ENCODE results near the gene VAV2.
"Not testable (repeated sequence)": the region's sequence is repeated elsewhere in the genome, so short reads cannot be mapped to it uniquely, and the experiment has no call there.

VAV2 gene

DNA sequence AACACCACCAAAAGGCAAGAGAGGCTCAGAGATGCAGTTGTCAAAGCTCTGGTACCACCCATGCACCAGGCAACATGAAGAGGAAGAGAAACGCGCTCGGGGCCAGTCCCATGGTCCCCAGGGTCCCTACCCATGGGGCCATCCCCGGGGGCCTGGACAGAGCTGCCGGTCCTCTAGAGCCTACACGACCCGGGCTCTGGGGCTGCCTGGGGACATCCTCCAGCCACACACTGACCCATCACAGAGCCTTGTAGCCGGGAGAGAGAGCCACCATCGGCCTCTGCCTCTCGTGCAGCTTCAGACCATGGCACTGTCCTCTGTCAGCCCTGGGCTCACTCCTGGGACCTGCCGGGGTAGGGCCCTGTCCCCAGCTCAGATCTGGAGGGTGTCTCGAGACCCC is 23.7 kb downstream of the VAV2 start:
- no peak for DNase-seq

DNA sequence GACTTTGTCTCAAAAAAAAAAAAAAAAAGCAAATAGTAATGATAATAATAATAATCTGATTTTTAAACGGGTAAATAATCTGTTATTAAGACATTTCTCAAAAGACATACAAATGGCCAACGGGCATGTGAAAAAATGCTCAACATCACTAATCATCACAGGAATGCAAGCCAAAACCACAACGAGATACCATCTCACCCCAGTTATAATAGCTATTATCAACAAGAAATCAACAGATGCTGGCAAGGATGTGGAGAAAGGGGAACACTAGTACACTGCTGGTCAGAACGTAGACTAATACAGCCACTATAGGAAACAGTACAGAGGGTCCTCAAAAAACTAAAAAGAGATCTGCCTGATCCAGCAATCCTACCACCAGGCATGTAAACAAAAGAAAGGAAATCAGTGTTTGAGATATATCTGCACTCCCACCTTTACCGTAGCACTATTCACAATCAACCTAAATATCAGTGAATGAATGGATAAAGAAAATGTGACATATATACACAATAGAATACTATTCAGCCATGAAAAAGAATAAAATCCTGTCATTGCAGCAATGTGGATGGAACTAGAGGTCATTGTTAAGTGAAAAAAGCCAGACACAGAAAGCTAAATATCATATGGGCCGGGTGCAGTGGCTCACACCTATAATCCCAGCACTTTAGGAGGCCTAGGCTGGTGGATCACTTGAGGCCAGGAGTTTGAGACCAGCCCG is 24.9 kb downstream of the VAV2 start:
- no peak for DNase-seq

DNA sequence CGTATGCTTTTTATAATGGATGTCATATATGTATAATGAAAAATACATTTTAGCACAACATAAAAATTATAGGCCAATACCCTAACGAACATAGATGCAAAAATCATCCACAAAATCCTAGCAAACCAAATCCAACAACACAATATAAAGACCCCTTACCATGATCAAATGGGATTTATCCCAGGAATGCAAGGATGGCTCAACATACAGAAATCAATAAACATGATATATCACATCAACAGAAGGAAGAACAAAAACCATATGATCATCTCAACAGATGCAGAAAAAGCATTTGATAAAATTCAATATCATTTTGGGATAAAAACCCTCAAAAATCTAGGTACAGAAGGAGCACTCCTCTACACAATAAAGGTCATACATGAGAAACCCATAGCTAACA is 27.7 kb downstream of the VAV2 start:
- no peak for DNase-seq

- DNase-seq: no peak
Measured at GRCh38 chr9:133963166-133963565, 29.0 kb downstream of the VAV2 start.

DNA sequence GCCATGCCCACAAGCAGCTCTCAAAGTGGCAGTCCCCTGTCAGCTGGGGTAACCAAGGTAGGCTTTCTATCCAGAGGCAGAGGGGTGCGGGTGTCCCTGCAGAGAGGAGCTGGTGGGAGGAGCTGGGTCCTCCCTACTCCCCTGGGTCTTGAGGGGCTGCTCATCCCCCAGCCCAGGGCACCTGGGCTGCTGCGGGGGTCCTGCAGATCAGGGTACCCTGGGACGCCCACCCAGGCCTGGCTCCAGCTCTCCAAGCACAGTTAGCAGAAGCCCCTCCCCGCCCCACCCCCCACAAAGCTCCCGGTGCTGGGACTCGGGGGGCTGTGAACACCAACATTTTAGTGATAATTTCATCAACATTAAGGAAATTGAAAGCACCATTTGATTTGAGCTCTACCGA is 29.8 kb downstream of the VAV2 start:
- DNase-seq: no peak

DNA sequence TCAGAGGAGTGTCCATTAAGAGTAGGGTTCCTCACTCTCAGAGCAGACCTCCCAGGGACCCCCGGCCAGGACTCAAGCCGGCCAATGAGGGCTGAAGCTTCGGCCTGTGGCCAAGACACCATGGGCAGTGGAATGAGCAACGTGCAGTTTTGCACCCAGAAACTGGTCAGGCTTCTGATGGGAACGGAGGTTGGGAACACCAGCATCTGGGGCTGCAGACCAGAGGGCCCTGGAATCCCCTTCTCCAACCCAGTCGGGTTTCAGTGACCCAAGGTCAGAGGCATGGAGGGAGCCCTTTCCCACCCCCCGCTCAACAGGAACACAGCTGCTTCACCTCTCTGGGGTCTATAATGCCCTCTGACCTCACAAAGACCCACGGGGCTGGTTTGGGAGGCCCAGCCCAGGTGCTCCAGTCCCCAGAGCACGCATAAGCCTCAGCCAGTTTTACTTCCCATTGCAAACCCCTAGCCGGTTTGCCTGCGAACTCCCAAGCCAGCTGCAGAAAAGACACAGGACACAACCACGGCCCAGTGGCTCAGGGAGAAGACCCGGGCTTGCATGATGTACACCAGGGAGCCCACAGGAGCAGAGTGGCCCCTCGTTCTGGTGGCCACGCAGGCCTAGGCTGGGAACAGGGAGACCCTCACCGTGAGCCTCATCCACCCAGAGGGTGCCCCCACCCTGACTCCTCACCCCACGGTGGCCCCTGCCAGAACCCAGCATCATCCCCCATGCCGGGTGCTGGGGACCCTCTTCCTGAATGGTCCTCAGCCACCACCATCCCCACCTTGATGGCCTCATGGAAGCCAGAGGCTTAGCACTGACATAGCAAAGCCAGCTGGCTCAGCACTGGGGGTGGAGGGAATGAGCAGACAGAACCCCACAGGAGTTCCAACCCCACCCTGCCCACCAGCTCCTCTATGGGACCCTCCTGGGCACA is 30.6 kb downstream of the VAV2 start:
- no peak for DNase-seq

DNA sequence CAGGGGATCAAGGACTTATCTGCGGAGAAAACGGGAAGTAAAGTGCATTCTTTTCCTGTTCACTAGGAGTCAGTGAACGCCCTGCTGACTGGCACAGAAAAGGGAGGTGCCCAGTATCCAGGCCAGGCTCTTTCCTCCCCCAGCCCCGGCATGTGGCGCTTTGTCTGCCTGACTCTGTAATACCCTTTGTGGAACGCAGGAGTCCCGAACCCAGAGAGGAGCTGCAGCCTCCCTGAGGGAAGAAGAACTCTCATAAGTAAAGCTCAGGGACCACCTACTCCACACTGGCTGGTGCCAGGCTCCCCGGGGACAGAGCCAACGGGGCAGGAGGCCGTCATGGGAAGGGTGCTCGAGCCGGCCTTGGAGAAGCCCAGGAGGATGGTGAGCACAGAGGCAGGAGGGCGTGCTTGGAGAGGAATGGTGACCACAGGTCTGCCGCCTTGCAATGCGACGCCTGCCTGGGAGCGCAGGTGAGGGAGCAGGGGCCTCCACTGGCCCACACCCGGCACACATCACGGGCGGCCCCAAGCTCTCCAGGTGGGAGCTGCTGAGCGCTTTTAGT is 31.5 kb downstream of the VAV2 start:
- DNase-seq: no peak

DNA sequence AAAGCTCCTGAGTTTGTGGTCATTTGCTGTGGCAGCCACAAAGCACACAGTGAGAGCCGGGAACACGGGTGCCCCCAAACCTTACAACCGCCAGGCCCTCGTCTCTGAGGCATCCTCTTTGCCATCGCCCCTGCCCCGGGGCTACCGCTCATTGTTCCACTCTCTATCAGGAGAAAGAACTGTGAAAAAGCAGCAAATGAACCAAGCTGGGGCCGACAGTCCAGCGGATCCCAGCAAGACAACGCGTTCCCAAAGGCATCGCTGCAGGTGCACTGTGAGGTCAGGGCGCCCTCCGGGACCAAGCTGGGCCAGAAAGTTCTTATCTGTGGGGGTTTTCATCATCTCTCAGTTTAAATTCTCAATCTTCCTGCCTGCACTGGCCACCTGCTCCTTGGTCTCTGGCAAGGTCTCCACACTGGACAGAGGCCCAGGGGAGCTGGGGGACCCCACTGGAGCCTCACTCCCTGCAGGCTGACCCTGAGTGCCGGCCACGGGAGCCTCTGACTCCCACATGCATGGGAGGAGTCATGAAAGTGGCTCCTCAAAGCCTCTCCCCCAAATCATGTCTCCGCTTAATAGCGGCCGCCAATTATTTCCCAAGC is 32.1 kb downstream of the VAV2 start:
- no peak for DNase-seq

GRCh38 chr9:133959171-133959570 is 33.0 kb downstream of the VAV2 start:
- DNase-seq: no peak

DNA sequence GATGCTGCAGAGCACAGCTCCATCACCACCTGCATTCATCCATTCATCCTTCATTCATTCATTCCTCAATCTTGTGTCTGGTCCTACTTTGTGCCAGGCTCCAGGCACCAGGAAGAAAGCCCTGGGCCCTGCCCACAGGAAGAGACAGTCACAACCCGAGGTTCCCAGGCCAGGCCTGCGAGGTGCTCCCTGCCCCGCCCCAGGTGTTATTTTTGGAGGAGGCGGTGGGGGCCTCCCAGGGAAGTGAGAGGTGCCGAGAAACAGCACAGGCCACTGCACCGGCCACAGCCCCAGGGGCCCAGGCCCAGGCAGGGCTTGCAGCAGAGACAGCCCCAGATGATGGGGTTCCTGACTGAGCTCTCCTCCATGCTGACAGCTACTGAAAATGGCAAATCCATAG is 33.4 kb downstream of the VAV2 start:
- no peak for DNase-seq

DNA sequence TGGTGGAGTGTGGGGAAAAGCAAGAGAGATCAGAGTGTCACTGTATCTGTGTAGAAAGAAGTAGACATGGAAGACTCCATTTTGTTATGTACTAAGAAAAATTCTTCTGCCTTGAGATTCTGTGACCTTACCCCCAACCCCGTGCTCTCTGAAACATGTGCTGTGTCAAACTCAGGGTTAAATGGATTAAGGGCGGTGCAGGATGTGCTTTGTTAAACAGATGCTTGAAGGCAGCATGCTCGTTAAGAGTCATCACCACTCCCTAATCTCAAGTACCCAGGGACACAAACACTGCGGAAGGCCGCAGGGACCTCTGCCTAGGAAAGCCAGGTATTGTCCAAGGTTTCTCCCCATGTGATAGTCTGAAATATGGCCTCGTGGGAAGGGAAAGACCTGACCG is 34.4 kb downstream of the VAV2 start:
- DNase-seq: not testable (repeated sequence)

- no peak for DNase-seq
Measured at GRCh38 chr9:133957328-133957727, 34.8 kb downstream of the VAV2 start.

GRCh38 chr9:133956520-133957076 is 35.5 kb downstream of the VAV2 start:
- no peak for DNase-seq

DNA sequence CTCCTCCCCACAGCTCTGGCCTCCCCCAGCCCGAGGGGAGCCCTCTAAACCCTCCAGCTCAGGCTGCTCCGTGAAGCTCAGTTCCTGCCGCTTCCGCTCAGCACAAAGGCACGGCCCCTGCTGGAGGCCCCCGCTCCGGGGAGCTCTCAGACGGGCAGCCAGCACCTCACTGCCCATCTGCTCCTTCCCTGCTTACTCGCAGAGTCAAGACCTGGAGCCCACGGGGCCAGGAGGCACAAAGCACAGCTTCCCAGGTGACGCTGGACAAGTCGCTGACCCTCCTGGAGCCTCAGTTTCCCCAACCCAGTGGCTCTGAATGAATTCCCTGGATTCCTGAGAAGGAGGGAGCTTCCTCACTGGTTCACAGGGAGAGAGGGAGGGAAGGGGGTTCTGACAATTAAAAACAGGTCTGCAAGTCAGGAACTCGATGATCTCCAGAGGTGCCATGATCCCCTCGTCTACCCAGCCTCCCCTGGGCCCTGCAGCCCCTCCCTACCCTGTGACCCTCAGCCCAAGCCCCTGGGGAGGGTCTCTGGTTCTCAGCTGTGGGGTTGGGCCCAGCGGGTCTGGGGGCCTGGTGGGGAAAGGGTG is 36.2 kb downstream of the VAV2 start:
- peak; percentile 22 to 27 for DNase-seq

- DNase-seq: peak in 1 of 2 donors; percentile 20
Measured at GRCh38 chr9:133954862-133955529, 37.1 kb downstream of the VAV2 start.

DNA sequence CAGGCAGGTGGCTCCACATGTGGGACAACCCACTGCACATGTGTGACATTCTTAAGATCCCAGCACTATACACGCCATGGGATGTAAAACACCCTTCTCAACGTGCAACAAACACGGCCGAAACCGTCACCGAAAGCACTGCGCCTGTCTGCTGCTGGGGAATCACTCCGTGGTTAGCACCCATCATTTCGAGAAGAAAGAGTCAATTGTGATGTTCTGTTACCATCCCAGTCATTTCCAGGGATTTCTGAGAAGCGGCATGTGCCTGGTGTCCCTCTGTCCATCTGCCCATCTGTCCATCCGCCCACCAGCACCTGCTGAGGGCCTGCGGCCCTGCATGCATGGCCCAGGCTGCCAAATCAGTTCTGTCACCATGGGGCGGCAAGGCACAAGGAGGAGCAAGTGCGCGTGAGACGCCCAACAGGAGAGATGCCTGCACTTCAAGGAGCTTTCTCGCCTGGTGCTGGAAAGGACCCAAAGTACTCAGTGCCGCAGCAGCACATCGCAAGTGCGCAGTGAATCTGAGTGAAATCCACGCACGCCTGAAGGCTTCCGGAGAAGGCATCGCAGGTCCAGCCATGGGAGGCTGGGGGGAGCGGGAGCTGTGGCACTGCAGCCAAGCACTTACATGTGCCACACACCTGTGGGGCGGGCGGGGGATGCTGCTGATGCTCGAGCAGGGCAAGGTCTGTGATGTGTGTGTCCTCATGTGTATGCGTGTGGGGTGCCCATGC is 38.0 kb downstream of the VAV2 start:
- no peak for DNase-seq

DNA sequence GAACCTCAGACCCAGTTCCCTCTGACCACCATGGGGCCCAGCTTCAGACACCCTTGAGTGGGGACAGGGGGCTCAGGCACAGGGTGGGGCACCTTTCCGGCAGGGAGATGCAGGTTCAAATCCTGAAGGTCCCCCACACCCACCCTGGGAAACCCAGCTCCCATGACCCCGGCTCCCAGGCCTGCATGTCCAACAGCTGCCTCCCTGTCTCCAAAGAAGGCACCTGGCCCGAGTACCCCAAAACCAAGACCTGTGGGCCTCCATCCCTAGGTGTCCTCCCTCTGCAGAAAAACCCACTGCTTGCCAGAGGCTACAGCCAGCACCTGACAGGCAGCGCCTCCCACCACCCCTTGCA is 38.5 kb downstream of the VAV2 start:
- DNase-seq: no peak

DNA sequence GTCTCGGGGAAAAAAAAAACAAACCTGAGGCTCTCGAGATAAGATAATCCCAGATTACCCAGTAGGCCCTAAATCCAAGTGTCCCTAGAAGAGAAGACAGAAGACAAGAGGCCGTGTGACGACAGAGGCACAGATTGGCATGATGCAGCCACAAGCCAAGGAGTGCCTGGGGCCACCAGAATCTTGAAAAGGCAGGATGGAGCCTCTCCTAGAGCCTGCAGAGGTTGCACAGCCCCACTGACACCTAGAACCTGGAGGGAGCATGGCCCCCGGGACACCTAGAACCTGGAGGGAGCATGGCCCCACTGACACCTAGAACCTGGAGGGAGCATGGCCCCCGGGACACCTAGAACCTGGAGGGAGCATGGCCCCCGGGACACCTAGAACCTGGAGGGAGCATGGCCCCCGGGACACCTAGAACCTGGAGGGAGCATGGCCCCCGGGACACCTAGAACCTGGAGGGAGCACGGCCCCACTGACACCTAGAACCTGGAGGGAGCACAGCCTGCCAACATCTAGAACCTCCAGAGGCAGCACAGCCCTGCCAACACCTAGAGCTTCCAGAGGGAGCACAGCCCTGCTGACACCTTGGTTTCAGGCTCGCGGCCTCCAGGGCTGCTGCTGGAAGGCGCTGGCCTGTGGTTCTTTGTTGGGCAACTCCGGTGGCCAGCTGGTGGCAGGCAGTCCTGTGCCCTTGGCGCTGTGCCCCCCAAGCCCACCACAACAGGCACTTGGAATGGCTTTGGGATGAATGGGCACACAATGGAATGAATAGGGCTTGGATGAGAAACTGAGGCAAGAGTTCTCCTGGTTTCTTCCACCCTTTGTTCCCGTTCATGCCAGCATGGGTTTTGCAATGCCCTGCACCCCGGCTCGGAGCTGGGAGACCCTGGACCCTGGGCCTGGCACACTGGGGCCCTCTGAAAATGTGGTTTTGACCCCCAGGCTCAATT is 39.2 kb downstream of the VAV2 start:
- DNase-seq: no peak

- DNase-seq: no peak
Measured at GRCh38 chr9:133951265-133951664, 40.9 kb downstream of the VAV2 start.

DNA sequence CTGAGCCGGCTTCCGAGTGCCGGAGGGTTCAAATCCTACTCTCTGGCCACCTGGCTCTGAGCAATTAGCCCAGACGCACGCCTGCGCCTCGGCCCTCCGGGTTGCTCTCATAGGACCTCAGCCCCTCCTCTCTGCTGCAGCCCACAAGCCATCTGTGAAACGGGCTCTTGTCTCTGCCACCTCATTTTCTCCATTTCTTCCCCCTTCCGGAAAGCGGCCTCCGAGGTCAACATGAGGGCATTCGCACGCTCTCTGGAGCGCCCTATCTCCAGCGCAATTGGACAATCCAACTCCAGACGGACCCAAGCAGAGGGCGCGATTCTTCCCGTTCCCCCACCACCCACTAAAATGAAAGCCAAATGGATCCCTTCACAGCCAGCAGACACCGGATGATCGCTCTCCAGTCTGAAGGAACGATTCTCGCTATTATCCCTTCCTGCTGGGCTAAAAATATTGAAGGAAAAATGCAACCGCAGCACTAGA is 41.5 kb downstream of the VAV2 start:
- DNase-seq: no peak

Measured in stimulated activated CD4-positive, alpha-beta T cell treated with anti-CD3 and anti-CD28 coated beads, Interleukin-2, amount 100 ng/mL, for 24 hours (primary cell).